Measurements from ENCODE around the gene SLC5A12.

- TF ChIP-seq, protein P1, sequence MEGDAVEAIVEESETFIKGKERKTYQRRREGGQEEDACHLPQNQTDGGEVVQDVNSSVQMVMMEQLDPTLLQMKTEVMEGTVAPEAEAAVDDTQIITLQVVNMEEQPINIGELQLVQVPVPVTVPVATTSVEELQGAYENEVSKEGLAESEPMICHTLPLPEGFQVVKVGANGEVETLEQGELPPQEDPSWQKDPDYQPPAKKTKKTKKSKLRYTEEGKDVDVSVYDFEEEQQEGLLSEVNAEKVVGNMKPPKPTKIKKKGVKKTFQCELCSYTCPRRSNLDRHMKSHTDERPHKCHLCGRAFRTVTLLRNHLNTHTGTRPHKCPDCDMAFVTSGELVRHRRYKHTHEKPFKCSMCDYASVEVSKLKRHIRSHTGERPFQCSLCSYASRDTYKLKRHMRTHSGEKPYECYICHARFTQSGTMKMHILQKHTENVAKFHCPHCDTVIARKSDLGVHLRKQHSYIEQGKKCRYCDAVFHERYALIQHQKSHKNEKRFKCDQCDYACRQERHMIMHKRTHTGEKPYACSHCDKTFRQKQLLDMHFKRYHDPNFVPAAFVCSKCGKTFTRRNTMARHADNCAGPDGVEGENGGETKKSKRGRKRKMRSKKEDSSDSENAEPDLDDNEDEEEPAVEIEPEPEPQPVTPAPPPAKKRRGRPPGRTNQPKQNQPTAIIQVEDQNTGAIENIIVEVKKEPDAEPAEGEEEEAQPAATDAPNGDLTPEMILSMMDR (conservative IDR thresholded peaks at IDR 0.05 in 1 of 2, IDR thresholded peaks at IDR 0.05 in 1 of 2; ENCODE audit: extremely low read depth in 1 of 2, insufficient read depth in 1 of 2, low read depth in 1 of 2, low read length in 2 of 2): no peak
- TF ChIP-seq EZH2 (IDR thresholded peaks at IDR 0.05; ENCODE audit: borderline replicate concordance, low read length): no peak
Observed at GRCh38 chr11:26731084-26731456, 9.2 kb upstream of the SLC5A12 start.
